ENCODE results near the gene CDH24.

Gene CDH24

GRCh38 chr14:23063601-23064000 is 6.3 kb upstream of the CDH24 start:
- H3K27ac ChIP-seq: no peak overlapping the region
- no peaks in the 10 kb centered on the region for H3K27me3 ChIP-seq
- H3K36me3 ChIP-seq: peaks cover 98% of the 10 kb centered on the region
- no peaks in the 10 kb centered on the region for H3K9me3 ChIP-seq
- no peak overlapping the region for H3K4me3 ChIP-seq (ENCODE audit: low read depth in 1 of 2, low read length in 1 of 2)
- H3K4me1 ChIP-seq (ENCODE audit: control insufficient read depth in 1 of 2, insufficient read depth in 1 of 2, low read depth in 1 of 2, low read length in 1 of 2): peaks cover 2 to 10% of the 10 kb centered on the region in 2 experiments
- TF ChIP-seq CTCF (IDR thresholded peaks at IDR 0.05): no peak

DNA sequence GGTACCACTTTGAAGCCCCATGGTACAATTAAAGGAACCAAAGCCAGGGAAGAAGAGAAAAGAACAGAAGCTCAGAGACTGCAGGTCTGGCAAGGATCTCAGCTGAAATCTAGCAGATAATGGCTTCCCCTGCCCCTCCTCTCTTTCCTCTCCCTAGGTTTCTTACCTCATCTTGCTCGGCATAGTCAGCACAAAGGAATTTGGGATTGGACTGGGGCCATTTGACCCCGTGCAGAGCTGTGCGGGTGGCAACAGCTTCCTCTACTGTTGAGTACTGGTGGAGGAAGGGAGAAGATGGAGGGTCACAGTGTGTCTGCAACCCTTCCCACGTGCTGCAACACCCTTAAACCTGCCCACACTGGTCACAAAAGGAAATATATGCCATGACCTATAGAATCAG is 4.7 kb upstream of the CDH24 start:
- Histone ChIP-seq H3K36me3 (peaks cover 83% of the 10 kb centered on the region), H3K27ac (no peak overlapping the region), H3K27me3 (peaks cover 4% of the 10 kb centered on the region)

GRCh38 chr14:23060536-23061260 is 3.4 kb upstream of the CDH24 start:
- Histone ChIP-seq H3K4me1 (ENCODE audit: control insufficient read depth in 1 of 2, insufficient read depth in 1 of 2, low read depth in 1 of 2, low read length in 1 of 2) (peaks cover 20 to 22% of the 10 kb centered on the region in 2 experiments), H3K36me3 (peaks cover 70% of the 10 kb centered on the region), H3K4me3 (ENCODE audit: low read depth in 1 of 2, low read length in 1 of 2) (no peak overlapping the region), H3K27ac (no peak overlapping the region), H3K27me3 (peaks cover 13% of the 10 kb centered on the region), H3K9me3 (no peaks in the 10 kb centered on the region)
- TF ChIP-seq CTCF (IDR thresholded peaks at IDR 0.05): no peak

More for the DNA sequence above, 4.7 kb upstream of the CDH24 start:
- Histone ChIP-seq H3K4me3 (ENCODE audit: low read depth in 1 of 2, low read length in 1 of 2) (no peak overlapping the region), H3K4me1 (ENCODE audit: control insufficient read depth in 1 of 2, insufficient read depth in 1 of 2, low read depth in 1 of 2, low read length in 1 of 2) (peaks cover 11 to 12% of the 10 kb centered on the region in 2 experiments), H3K9me3 (no peaks in the 10 kb centered on the region)
- TF ChIP-seq CTCF (IDR thresholded peaks at IDR 0.05): no peak

GRCh38 chr14:23058654-23059504 is 1.6 kb upstream of the CDH24 start:
- Histone ChIP-seq H3K4me3 (ENCODE audit: low read depth in 1 of 2, low read length in 1 of 2) (no peak overlapping the region), H3K4me1 (ENCODE audit: control insufficient read depth in 1 of 2, insufficient read depth in 1 of 2, low read depth in 1 of 2, low read length in 1 of 2) (peaks cover 20 to 22% of the 10 kb centered on the region in 2 experiments), H3K36me3 (peaks cover 53% of the 10 kb centered on the region), H3K27me3 (peaks cover 13% of the 10 kb centered on the region), H3K9me3 (no peaks in the 10 kb centered on the region), H3K27ac (peak overlapping the region; percentile 18)
- no peak for TF ChIP-seq CTCF (IDR thresholded peaks at IDR 0.05)

DNA sequence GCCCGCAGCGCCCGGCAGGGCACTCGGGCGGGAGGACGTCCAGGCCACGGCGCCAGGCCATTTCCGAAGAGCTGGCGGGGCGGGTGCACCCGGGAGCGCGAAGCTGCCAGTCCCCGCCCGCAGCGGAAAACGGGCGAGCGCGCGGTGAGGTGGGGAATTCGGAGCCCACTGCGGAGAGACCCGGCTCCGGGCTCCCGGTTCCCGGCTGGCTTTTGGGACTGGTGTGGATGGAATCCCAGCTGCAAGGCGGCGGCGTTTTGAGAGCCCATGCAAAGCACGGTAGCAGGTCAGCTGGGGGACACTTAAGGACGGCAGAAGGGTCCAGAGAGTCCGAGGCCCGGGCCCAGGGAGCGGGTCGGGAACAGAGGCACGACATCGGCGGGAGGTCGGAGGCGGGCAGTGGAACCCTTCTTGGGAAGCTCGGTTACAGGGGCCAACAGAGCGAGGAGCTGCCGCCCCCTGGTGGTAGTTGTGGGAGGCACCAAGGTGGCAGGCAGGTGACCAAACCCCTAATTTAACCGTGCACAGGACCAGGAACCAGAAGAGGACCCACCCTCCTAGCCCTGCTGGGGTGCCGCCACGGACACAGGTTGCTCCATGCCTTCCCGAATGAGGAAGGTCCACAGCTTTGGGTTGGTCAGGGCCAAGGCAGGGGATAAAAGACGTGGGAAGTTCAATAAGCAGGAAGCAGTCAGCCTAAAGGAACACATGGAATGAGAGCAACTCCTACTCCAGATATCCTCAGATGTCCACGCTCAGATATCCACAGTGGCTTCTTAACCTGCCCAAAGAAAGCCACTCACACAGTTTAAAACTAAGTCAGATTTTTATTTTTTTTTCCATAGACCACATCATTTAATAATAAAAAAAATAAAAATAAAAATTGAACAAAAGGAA is 685 bp upstream of the CDH24 start:
- Histone ChIP-seq H3K4me1 (ENCODE audit: control insufficient read depth in 1 of 2, insufficient read depth in 1 of 2, low read depth in 1 of 2, low read length in 1 of 2) (peaks cover 20 to 22% of the 10 kb centered on the region in 2 experiments), H3K27me3 (peaks cover 13% of the 10 kb centered on the region), H3K36me3 (peaks cover 45% of the 10 kb centered on the region), H3K9me3 (no peaks in the 10 kb centered on the region), H3K4me3 (ENCODE audit: low read depth in 1 of 2, low read length in 1 of 2) (peak overlapping the region; percentile 71 to 84), H3K27ac (no peak overlapping the region)
- peak; percentile 93 for TF ChIP-seq CTCF (IDR thresholded peaks at IDR 0.05)
